Common myeloid progenitor, CD34-positive (primary cell): ENCODE results near the gene TOR1AIP1.

Source experiments
- CTCF ChIA-PET: fragments of 350-600 bp; sonication (Branson Sonifier 250); formaldehyde crosslinking; loops from one replicate; lab custom pipeline; 2021; ENCODE audit warnings: antibody characterized with exemption; lab: Charles Lee
- POLR2A ChIA-PET: fragments of 350-600 bp; sonication (Branson Sonifier 250); formaldehyde crosslinking; loops from one replicate; lab custom pipeline; 2021; ENCODE audit warnings: antibody characterized with exemption; lab: Charles Lee
- DNase-seq, 3 donors: peaks; one replicate each; pipeline versions ENCODE4 v3.0.0 to v3.0.0-alpha.2; 2013
- H3K27ac ChIP-seq, 2 experiments: 1 replicate in 1 of 2; 2 replicates in 1 of 2; pipeline ENCODE4 v1.7.0; 2013; ENCODE audit warnings: inconsistent platforms in 2 of 2, low read length in 2 of 2, mild to moderate bottlenecking in 2 of 2, low read depth in 1 of 2, moderate library complexity in 1 of 2; ENCODE audit not compliant: severe bottlenecking in 2 of 2, insufficient read depth in 1 of 2, poor library complexity in 1 of 2
- H3K27me3 ChIP-seq, 5 experiments: replicated peaks in 2 of 5; 1 replicate in 3 of 5; 2 replicates in 2 of 5; pipeline versions ENCODE4 v1.6.1 to v1.7.0; 2013; ENCODE audit warnings: low read length in 4 of 5, mild to moderate bottlenecking in 2 of 5, moderate library complexity in 2 of 5, inconsistent platforms in 1 of 5; ENCODE audit not compliant: insufficient read depth in 5 of 5, control insufficient read depth in 4 of 5
- H3K36me3 ChIP-seq, 4 experiments: 1 replicate in 2 of 4; 2 replicates in 2 of 4; pipeline versions ENCODE4 v1.6.1 to v1.7.0; 2013; ENCODE audit warnings: low read length in 3 of 4, control low read depth in 1 of 4, mild to moderate bottlenecking in 1 of 4; ENCODE audit not compliant: control insufficient read depth in 4 of 4, insufficient read depth in 4 of 4
- H3K4me1 ChIP-seq, 4 experiments: 1 replicate in 3 of 4; 2 replicates in 1 of 4; pipeline versions ENCODE4 v1.6.1 to v1.7.1; 2013; ENCODE audit warnings: low read length in 3 of 4, mild to moderate bottlenecking in 3 of 4, control low read depth in 1 of 4, inconsistent platforms in 1 of 4, moderate library complexity in 1 of 4; ENCODE audit not compliant: control insufficient read depth in 4 of 4, insufficient read depth in 4 of 4; ENCODE audit errors: control extremely low read depth in 1 of 4
- H3K4me3 ChIP-seq, 7 experiments: 1 replicate in 4 of 7; 2 replicates in 3 of 7; pipeline versions ENCODE4 v1.5.1 to v1.7.0; 2013; ENCODE audit warnings: mild to moderate bottlenecking in 7 of 7, low read length in 6 of 7, moderate library complexity in 6 of 7, inconsistent platforms in 2 of 7, low read depth in 2 of 7, control low read depth in 1 of 7; ENCODE audit not compliant: insufficient read depth in 4 of 7, control insufficient read depth in 1 of 7; ENCODE audit errors: extremely low read depth in 1 of 7
- H3K9me3 ChIP-seq, 5 experiments: 1 replicate in 4 of 5; 2 replicates in 1 of 5; pipeline versions ENCODE4 v1.6.1 to v1.7.1; 2013; ENCODE audit warnings: low read length in 4 of 5, mild to moderate bottlenecking in 2 of 5, inconsistent platforms in 1 of 5, low read depth in 1 of 5, moderate library complexity in 1 of 5; ENCODE audit not compliant: control insufficient read depth in 4 of 5, insufficient read depth in 2 of 5; ENCODE audit errors: control extremely low read depth in 1 of 5
- WGBS: methylation state at CpG from one replicate; pipeline ENCODE4 v1.1.5; 2013; ENCODE audit not compliant: insufficient coverage; 5-methylcytosine and 5-hydroxymethylcytosine counted together

TOR1AIP1 gene

GRCh38 chr1:179856296-179856695 lies 25.8 kb upstream of the TOR1AIP1 start:
- Histone ChIP-seq H3K27me3 (no peaks in the 10 kb centered on the region), H3K4me1 (no peaks in the 10 kb centered on the region), H3K9me3 (no peaks in the 10 kb centered on the region), H3K27ac (no peak overlapping the region), H3K36me3 (peaks cover 5 to 34% (median 16%) of the 10 kb centered on the region in 4 experiments), H3K4me3 (no peak overlapping the region)
- WGBS: 100% methylated on average over 1 of the region's 2 CpGs
- DNase-seq: no peak
- POLR2A ChIA-PET: no interaction called here
- CTCF ChIA-PET: no interaction called here

GRCh38 chr1:179857009-179857408 lies 25.1 kb upstream of the TOR1AIP1 start:
- H3K4me3 ChIP-seq: no peak overlapping the region
- POLR2A ChIA-PET: no interaction called here

GRCh38 chr1:179860652-179861051 lies 21.4 kb upstream of the TOR1AIP1 start:
- no peaks in the 10 kb centered on the region for H3K9me3 ChIP-seq
- DNase-seq: no peak
- ChIA-PET POLR2A (no interaction called here), CTCF (interaction anchor here (0.7 to 1.4 kb wide), 2 partner anchors 14 to 18 kb away, joined by 3 read pairs; no protein-coding TSS in a partner anchor)
- no peaks in the 10 kb centered on the region for H3K4me1 ChIP-seq
- no peaks in the 10 kb centered on the region for H3K27me3 ChIP-seq
- 100% methylated on average over 2 of the region's 3 CpGs for WGBS
- H3K36me3 ChIP-seq: peaks cover 13 to 54% (median 32%) of the 10 kb centered on the region in 4 experiments
- no peak overlapping the region for H3K27ac ChIP-seq
- H3K4me3 ChIP-seq: no peak overlapping the region

More at GRCh38 chr1:179857009-179857408, 25.1 kb upstream of the TOR1AIP1 start:
- H3K36me3 ChIP-seq: peaks cover 5 to 35% (median 18%) of the 10 kb centered on the region in 4 experiments
- no peak overlapping the region for H3K27ac ChIP-seq
- WGBS: 86% methylated on average over 1 of the region's 4 CpGs
- DNase-seq: no peak
- no peaks in the 10 kb centered on the region for H3K27me3 ChIP-seq
- no peaks in the 10 kb centered on the region for H3K9me3 ChIP-seq
- no peaks in the 10 kb centered on the region for H3K4me1 ChIP-seq
- CTCF ChIA-PET: no interaction called here

- H3K9me3 ChIP-seq: no peaks in the 10 kb centered on the region
- H3K4me3 ChIP-seq: no peak overlapping the region
- no peaks in the 10 kb centered on the region for H3K27me3 ChIP-seq
- H3K36me3 ChIP-seq: peaks cover 13 to 61% (median 44%) of the 10 kb centered on the region in 4 experiments
- CTCF ChIA-PET: interaction anchor here (1.1 to 2.8 kb wide), 8 partner anchors 15 to 316 kb away, joined by 3 to 13 read pairs (median 4); partner anchors contain the start of gene TOR1AIP1
- 96% methylated on average over 6 of the region's 6 CpGs for whole genome bisulfite sequencing
- no peaks in the 10 kb centered on the region for H3K4me1 ChIP-seq
- DNase-seq: no peak
- POLR2A ChIA-PET: no interaction called here
- no peak overlapping the region for H3K27ac ChIP-seq
These were observed 16.7 kb upstream of the TOR1AIP1 start for GRCh38 chr1:179865377-179865776.

GRCh38 chr1:179866616-179867015 lies 15.5 kb upstream of the TOR1AIP1 start:
- Histone ChIP-seq H3K27me3 (no peaks in the 10 kb centered on the region), H3K9me3 (no peaks in the 10 kb centered on the region), H3K4me3 (no peak overlapping the region), H3K27ac (no peak overlapping the region), H3K36me3 (peaks cover 14 to 58% (median 37%) of the 10 kb centered on the region in 4 experiments), H3K4me1 (peaks cover 0 to 3% (median under 1%) of the 10 kb centered on the region in 4 experiments)
- CTCF ChIA-PET: interaction anchor here (0.6 to 3.6 kb wide), 11 partner anchors 11 to 313 kb away, joined by 3 to 32 read pairs (median 9); partner anchors contain the start of genes TOR1AIP1 and TOR1AIP2
- 100% methylated on average over 7 of the region's 7 CpGs for WGBS
- DNase-seq: no peak
- POLR2A ChIA-PET: no interaction called here

- Histone ChIP-seq H3K27ac (no peak overlapping the region), H3K36me3 (peaks cover 14 to 58% (median 34%) of the 10 kb centered on the region in 4 experiments), H3K27me3 (no peaks in the 10 kb centered on the region), H3K4me1 (peaks cover 0 to 6% (median 5%) of the 10 kb centered on the region in 4 experiments), H3K4me3 (no peak overlapping the region), H3K9me3 (no peaks in the 10 kb centered on the region)
- ChIA-PET CTCF (interaction anchor here (0.6 to 3.6 kb wide), 17 partner anchors 10 to 1122 kb away, joined by 3 to 32 read pairs (median 5); partner anchors contain the start of genes TOR1AIP1 and TOR1AIP2), POLR2A (no interaction called here)
- DNase-seq: peak; percentile 52 to 68 (median 60)
- no CpG with 5 or more reads among the region's 1 CpG for WGBS
These were observed 14.4 kb upstream of the TOR1AIP1 start for GRCh38 chr1:179867493-179868330.
